ENCODE results near the gene SFXN3. TPM values are rescaled to one million over a fixed set of nuclear protein-coding genes. Genes with fewer than 3 reads are reported as not detected.

SFXN3 gene
- polyA plus RNA-seq, 6 donors from 2014 or later = 3.5 to 6.4 (median 4.8) TPM

DNA sequence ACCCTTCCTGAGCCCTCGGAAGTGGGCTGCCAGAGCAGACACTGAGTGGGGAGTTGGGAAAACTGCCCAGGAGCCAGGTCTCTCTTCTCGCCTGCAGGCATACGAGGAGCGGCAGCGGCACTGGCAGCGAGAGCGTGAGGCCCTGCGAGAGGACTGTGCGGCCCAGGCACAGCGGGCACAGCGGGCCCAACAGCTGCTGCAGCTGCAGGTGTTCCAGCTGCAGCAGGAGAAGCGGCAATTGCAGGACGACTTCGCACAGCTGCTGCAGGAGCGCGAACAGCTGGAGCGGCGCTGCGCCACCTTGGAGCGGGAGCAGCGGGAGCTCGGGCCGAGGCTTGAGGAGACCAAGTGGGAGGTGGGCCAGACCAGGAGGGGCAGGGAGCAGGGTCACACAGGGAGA is 25.7 kb upstream of the SFXN3 start:
- Mint-ChIP-seq H3K36me3 (no peaks in the 10 kb centered on the region), H3K4me3 (no peak overlapping the region), H3K27ac (no peak overlapping the region), H3K27me3 (no peaks in the 10 kb centered on the region), H3K9me3 (no peaks in the 10 kb centered on the region), H3K4me1 (peaks cover 10% of the 10 kb centered on the region in 3 donors)
- no peak for DNase-seq
- no peak for ATAC-seq (ENCODE audit: low read depth in 2 of 2)

DNA sequence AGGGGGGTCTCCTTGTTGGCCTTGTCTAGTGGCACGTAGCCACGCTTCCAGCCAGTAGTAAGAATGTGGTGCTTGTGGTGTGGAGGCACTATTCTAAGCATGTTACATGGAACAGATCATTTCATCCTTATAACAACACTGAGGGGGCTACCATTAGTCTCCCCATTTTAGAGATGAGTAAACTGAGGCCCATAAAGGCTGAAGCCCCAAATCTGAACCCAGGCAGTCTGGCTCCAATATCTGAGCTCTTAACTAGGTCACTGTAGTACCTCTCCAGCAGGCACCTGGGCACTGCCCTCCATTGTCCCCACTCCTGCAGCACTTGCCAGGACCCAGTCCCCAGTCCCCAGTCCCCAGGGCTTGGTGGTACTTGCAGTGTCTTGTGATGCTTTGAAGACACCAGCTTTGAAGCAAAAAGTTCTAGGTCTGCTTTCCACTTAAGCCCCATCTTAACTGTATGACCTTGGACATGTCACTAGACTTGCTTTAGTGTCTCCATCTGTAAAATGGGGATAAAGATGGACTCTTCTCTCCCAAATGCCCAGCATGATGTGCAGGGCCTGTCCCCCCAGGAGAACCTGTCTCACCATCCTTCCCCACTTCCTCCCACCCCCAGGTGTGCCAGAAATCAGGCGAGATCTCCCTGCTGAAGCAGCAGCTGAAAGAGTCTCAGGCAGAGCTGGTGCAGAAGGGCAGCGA is 25.0 kb upstream of the SFXN3 start:
- no peak overlapping the region for H3K4me3 Mint-ChIP-seq
- no peak for ATAC-seq (ENCODE audit: low read depth in 2 of 2)
- no peaks in the 10 kb centered on the region for H3K27me3 Mint-ChIP-seq
- no peaks in the 10 kb centered on the region for H3K9me3 Mint-ChIP-seq
- H3K4me1 Mint-ChIP-seq = peaks cover 3 to 7% (median 6%) of the 10 kb centered on the region in 3 donors
- H3K36me3 Mint-ChIP-seq = no peaks in the 10 kb centered on the region
- no peak for DNase-seq
- no peak overlapping the region for H3K27ac Mint-ChIP-seq

DNA sequence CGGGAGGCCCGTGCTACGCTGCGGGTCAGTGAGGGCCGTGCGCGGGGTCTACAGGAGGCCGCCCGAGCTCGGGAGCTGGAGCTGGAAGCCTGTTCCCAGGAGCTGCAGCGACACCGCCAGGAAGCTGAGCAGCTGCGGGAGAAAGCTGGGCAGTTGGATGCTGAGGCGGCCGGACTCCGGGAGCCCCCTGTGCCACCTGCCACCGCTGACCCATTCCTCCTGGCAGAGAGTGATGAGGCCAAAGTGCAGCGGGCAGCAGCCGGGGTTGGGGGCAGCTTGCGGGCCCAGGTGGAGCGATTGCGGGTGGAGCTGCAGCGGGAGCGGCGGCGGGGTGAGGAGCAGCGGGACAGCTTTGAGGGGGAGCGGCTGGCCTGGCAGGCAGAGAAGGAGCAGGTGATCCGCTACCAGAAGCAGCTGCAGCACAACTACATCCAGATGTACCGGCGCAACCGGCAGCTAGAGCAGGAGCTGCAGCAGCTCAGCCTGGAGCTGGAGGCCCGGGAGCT is 24.4 kb upstream of the SFXN3 start:
- no peak overlapping the region for H3K4me3 Mint-ChIP-seq
- no peaks in the 10 kb centered on the region for H3K9me3 Mint-ChIP-seq
- no peaks in the 10 kb centered on the region for H3K27me3 Mint-ChIP-seq
- peaks cover 0 to 3% (median 0%) of the 10 kb centered on the region in 3 donors for H3K4me1 Mint-ChIP-seq
- no peak overlapping the region for H3K27ac Mint-ChIP-seq
- DNase-seq (no peak), ATAC-seq (ENCODE audit: low read depth in 2 of 2) (no peak)
- H3K36me3 Mint-ChIP-seq = no peaks in the 10 kb centered on the region

DNA sequence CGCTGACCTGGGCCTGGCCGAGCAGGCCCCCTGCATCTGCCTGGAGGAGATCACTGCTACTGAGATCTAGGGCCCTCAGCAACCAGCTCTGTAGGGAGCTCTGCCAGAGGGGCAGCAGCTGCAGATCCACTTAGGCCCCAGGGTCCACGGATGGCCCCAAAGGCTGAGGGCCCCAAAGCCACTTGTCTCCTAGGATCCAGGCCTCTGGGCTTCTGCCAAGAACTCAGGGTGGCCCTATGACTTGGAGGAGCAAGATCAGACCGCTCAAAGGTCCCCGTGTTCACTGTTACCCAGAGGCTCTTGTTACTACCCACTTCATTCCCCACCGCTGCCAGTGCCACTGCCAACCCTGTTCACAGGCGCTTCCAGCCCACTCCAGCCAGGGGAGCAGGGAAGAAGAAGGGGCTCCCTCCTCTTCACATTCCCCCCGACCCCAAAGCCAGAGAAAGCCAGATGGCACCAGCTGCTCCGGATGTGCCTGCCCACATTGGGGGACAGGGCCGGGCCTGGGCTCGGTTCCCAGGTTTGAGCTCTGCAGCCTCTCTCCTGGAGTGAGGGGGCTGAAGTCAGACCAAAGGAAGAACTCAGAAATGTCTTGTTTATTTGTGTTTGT is 23.8 kb upstream of the SFXN3 start:
- ATAC-seq (ENCODE audit: low read depth in 2 of 2) (no peak), DNase-seq (no peak)
- Mint-ChIP-seq H3K9me3 (no peaks in the 10 kb centered on the region), H3K36me3 (no peaks in the 10 kb centered on the region), H3K27ac (no peak overlapping the region), H3K27me3 (no peaks in the 10 kb centered on the region), H3K4me1 (peaks cover 0 to 3% (median 0%) of the 10 kb centered on the region in 3 donors), H3K4me3 (no peak overlapping the region)

DNA sequence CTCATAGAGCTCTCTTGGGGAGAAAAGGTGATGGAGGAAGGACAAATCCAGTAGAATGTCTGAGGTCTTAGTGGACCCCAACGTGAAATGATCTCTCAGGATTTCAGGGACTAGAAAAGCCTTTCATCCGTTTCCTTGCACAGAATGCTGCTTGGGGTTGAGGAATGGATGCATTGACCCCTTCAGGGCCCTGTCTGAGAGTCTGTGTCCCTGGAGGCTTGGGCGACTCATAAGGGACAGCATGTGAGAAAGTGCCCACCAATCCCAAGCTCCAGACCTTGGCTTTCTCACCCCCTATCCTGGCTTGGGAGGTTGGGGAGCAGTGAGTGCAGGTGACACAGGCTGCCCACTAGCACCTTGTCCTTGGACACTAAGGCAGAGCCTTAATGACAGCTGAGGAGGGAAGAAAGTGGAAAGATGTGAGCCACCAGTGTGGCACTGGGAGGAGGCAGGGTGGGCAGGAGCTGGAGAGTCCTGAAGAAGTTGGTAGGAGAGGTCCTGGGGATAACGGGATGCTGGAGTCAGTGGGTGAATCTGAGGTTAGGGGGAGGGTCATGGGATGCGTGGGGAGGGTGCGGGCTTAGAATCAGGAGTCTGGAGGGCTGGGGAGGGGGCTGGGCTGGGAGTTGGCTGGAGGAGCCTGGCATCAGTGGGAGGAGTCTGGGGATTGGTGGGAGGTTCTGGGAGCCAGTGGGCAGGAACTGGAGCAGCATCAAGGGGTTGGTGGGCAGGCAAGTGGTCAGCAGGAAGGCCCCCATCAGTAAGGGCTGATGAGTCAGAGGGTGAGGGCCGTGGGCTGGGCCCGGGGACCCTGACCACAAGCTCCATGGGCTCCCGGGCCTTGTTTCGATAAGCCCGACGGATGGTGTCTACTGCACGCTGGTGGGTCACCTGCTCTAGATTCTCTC is 22.9 kb upstream of the SFXN3 start:
- H3K27me3 Mint-ChIP-seq = peaks cover 0 to 3% (median 2%) of the 10 kb centered on the region in 3 donors
- DNase-seq (no peak), ATAC-seq (ENCODE audit: low read depth in 2 of 2) (no peak)
- H3K9me3 Mint-ChIP-seq = no peaks in the 10 kb centered on the region
- H3K4me3 Mint-ChIP-seq = no peak overlapping the region
- H3K4me1 Mint-ChIP-seq = peaks cover 7 to 8% (median 7%) of the 10 kb centered on the region in 3 donors
- H3K36me3 Mint-ChIP-seq = no peaks in the 10 kb centered on the region
- H3K27ac Mint-ChIP-seq = peak overlapping the region in 1 of 6 donors; percentile 74

DNA sequence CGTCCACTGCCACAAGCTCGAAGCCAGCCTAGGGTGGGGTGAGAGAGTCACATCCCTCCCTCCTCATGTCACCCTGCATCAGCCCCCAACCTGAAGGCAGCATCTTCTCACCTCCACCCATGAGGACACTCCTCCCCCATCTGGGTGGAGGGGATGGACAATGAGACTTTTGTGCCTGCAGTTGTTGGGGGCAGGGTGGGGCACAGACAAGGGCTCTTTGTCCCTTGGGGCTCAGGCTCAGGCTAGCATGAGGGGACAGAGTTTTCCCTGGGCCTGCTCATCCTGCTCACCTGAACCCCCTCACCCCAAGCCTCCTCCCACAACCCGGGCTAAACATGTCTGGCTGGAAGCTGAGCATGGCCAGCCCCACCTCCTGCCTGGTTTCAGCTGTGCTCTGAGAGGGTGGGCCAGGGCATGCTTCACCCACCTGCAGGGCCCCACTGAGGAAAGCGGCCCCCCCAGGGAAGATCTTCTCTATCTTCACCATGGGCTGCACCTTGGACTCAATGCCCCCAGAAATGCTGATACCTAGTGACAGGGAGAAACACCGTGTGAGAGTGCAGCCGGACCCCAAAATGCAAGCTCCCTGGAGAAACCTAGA is 22.1 kb upstream of the SFXN3 start:
- no peaks in the 10 kb centered on the region for H3K36me3 Mint-ChIP-seq
- H3K9me3 Mint-ChIP-seq = no peaks in the 10 kb centered on the region
- H3K4me1 Mint-ChIP-seq = peaks cover 11 to 12% (median 12%) of the 10 kb centered on the region in 3 donors
- ATAC-seq (ENCODE audit: low read depth in 2 of 2) (no peak), DNase-seq (no peak)
- peaks cover 0 to 7% (median 6%) of the 10 kb centered on the region in 3 donors for H3K27me3 Mint-ChIP-seq
- peak overlapping the region in 1 of 6 donors; percentile 38 for H3K27ac Mint-ChIP-seq
- H3K4me3 Mint-ChIP-seq = no peak overlapping the region

- Mint-ChIP-seq H3K4me1 (peaks cover 11 to 19% (median 17%) of the 10 kb centered on the region in 3 donors), H3K27ac (peak overlapping the region in 1 of 6 donors; percentile 30), H3K27me3 (peaks cover 5 to 20% (median 14%) of the 10 kb centered on the region in 3 donors)
Observed at GRCh38 chr10:101010329-101010728, 20.7 kb upstream of the SFXN3 start.

DNA sequence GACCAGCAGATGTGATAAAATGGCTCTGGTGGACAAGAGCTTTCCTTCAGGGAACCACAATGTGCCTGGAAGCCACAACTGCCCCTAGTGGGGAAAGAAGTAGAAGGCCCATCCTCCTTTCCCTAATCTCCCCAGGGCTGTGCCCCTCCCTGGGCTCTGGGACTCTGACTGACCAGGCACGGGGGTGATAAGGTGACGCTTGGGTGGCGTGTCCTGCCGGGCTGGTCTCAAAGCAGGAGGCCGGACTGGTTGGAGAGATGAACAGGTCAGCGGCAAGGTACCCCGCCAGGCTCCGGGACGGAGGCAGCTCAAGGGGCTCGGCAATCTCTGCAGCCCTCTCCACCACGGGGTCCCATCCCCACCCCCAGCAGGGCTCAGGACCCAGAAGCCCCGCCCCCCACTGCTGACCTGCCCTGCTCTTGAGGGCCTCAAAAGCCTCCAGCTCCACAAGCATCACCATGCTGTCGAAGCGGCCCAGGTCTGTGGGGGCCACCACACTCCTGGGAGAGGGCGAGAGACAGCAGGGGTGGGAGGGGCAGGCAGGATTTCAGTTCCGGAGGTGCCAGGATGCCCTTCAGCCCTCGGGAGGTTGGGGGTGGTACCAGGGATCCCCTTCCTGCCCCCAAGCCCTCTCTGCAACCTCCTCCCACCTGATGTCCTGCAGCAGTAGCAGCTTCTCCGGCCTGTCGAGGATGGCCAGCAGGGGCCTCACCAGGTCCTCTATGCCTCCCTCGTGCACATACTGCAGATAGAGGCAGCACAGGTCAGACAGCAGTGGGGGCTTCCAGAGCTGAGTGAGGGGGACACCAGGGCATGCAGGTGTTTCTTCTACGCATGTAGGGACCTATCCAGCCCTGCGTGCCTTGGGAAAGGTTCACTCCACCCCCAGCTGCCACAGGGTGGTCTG is 19.3 kb upstream of the SFXN3 start:
- Mint-ChIP-seq H3K4me1 (peaks cover 11 to 23% (median 17%) of the 10 kb centered on the region in 3 donors), H3K27ac (no peak overlapping the region), H3K36me3 (no peaks in the 10 kb centered on the region), H3K4me3 (no peak overlapping the region), H3K9me3 (no peaks in the 10 kb centered on the region), H3K27me3 (peaks cover 19 to 35% (median 21%) of the 10 kb centered on the region in 3 donors)
- DNase-seq = no peak
- ATAC-seq (ENCODE audit: low read depth in 2 of 2) = no peak

More at GRCh38 chr10:101010329-101010728, 20.7 kb upstream of the SFXN3 start:
- DNase-seq = no peak
- ATAC-seq (ENCODE audit: low read depth in 2 of 2) = no peak
- no peaks in the 10 kb centered on the region for H3K36me3 Mint-ChIP-seq
- no peaks in the 10 kb centered on the region for H3K9me3 Mint-ChIP-seq
- H3K4me3 Mint-ChIP-seq = no peak overlapping the region

GRCh38 chr10:101012525-101013364 is 18.3 kb upstream of the SFXN3 start:
- no peaks in the 10 kb centered on the region for H3K36me3 Mint-ChIP-seq
- peak overlapping the region in 1 of 8 donors; percentile 21 for H3K4me3 Mint-ChIP-seq
- no peaks in the 10 kb centered on the region for H3K9me3 Mint-ChIP-seq
- DNase-seq = peak; percentile 59
- H3K27ac Mint-ChIP-seq = peak overlapping the region in 3 of 6 donors; percentile 35 to 82 (median 73)
- H3K4me1 Mint-ChIP-seq = peaks cover 11 to 25% (median 24%) of the 10 kb centered on the region in 3 donors
- ATAC-seq (ENCODE audit: low read depth in 2 of 2) = peak; percentile 85 to 88
- peaks cover 27 to 44% (median 28%) of the 10 kb centered on the region in 3 donors for H3K27me3 Mint-ChIP-seq

DNA sequence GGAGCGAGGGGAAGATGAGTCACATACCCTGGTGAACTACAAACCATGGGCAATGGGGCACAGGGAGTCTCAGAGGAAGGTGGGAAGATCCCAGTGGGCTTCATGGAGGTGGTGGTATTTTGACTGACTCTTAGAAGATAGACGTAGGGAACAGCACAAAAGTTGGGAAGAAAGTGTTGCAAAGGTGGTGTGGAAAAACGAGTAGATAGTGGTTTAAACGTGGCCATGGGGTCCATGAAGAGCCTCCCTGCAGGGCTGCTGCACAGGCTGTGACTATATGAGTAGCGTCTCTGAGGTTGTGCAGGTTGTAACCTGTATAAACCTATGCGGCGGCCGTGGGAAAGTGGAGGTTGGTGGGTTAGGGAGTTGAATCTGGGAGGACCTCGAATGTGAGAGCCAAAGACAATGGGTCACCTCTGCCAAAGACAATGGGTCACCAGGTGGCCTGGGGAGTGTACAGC is 17.6 kb upstream of the SFXN3 start:
- Mint-ChIP-seq H3K27ac (peak overlapping the region in 2 of 6 donors; percentile 22 to 82), H3K27me3 (peaks cover 28 to 51% (median 32%) of the 10 kb centered on the region in 3 donors), H3K9me3 (no peaks in the 10 kb centered on the region), H3K4me3 (no peak overlapping the region), H3K36me3 (no peaks in the 10 kb centered on the region), H3K4me1 (peaks cover 18 to 29% (median 27%) of the 10 kb centered on the region in 3 donors)
- no peak for ATAC-seq (ENCODE audit: low read depth in 2 of 2)
- DNase-seq = no peak

DNA sequence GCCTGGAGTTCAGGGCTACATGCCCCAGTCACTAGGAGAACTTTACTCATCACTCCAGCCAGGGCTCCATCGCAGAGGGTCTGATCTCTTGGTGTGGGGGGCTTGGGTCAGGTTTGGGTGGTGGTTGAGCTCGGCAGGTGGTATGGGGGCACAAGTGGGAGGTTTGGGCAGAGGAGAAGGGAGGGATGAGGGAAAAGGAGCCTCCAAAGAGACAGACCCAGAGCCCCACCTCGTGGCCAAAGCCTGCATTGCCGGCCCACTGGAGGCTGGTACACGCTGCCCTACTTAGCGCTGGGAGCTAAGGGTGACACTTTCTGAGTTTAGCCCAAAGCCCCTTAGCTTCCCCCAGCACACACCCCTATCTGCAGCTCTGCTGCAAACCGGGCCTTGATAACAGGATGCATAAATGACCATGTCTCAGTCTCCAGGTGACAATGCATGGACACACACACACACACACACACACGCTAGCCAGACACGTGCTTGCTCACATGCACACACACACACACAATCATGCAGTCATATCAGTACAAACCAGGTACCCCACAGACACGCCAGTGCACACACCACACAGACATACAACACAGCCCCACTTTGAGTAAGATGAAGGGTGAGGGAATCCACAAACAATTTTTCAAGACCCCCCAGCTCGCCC is 16.7 kb upstream of the SFXN3 start:
- peak; percentile 71 for DNase-seq
- H3K36me3 Mint-ChIP-seq = no peaks in the 10 kb centered on the region
- H3K27ac Mint-ChIP-seq = peak overlapping the region in 2 of 6 donors; percentile 19 to 37
- H3K4me1 Mint-ChIP-seq = peaks cover 23 to 32% (median 32%) of the 10 kb centered on the region in 3 donors
- no peaks in the 10 kb centered on the region for H3K9me3 Mint-ChIP-seq
- H3K27me3 Mint-ChIP-seq = peaks cover 29 to 57% (median 39%) of the 10 kb centered on the region in 3 donors
- ATAC-seq (ENCODE audit: low read depth in 2 of 2) = peak; percentile 17 to 32
- no peak overlapping the region for H3K4me3 Mint-ChIP-seq

Measured in naive B cell (primary cell).